Neutrophil (primary cell): ENCODE measurements around the gene GRIP1.

Experiments
- H3K27ac ChIP-seq: fragments of 200-600 bp; sonication (generic); 2 replicates; pipeline ENCODE4 v1.5.1; 2016; ENCODE audit warnings: mild to moderate bottlenecking, moderate library complexity
- H3K27me3 ChIP-seq: fragments of 200-600 bp; sonication (generic); 2 replicates; pipeline ENCODE4 v1.6.0; 2016; ENCODE audit warnings: mild to moderate bottlenecking
- H3K36me3 ChIP-seq: fragments of 200-600 bp; sonication (generic); 2 replicates; pipeline ENCODE4 v1.5.1; 2017
- H3K4me1 ChIP-seq, 2 experiments: fragments of 200-600 bp in 1 of 2; sonication (generic) in 1 of 2; 1 replicate in 1 of 2; 2 replicates in 1 of 2; pipeline versions ENCODE4 v1.5.1 to v1.6.1; 2013 to 2016; ENCODE audit warnings: low read depth in 1 of 2, low read length in 1 of 2, mild to moderate bottlenecking in 1 of 2, moderate library complexity in 1 of 2; ENCODE audit not compliant: control insufficient read depth in 1 of 2, insufficient read depth in 1 of 2
- H3K4me3 ChIP-seq, 2 experiments: fragments of 200-600 bp in 1 of 2; sonication (generic) in 1 of 2; 1 replicate in 1 of 2; 2 replicates in 1 of 2; pipeline ENCODE4 v1.5.1; 2013 to 2016; ENCODE audit warnings: low read depth in 1 of 2, low read length in 1 of 2, mild to moderate bottlenecking in 1 of 2, moderate library complexity in 1 of 2
- H3K9me3 ChIP-seq: fragments of 200-600 bp; sonication (generic); 2 replicates; pipeline ENCODE4 v1.5.1; 2016
- TF ChIP-seq, protein P1 (sequence below): fragments of 200-600 bp; sonication (generic); IDR thresholded peaks from 2 replicates; pipeline ENCODE4 v1.5.1; 2016; ENCODE audit warnings: antibody characterized with exemption

GRIP1 gene

GRCh38 chr12:66640691-66641460 is 38.0 kb downstream of the GRIP1 start:
- H3K4me1 ChIP-seq = no peaks in the 10 kb centered on the region
- no peaks in the 10 kb centered on the region for H3K9me3 ChIP-seq
- H3K36me3 ChIP-seq = no peaks in the 10 kb centered on the region
- TF ChIP-seq, protein P1, sequence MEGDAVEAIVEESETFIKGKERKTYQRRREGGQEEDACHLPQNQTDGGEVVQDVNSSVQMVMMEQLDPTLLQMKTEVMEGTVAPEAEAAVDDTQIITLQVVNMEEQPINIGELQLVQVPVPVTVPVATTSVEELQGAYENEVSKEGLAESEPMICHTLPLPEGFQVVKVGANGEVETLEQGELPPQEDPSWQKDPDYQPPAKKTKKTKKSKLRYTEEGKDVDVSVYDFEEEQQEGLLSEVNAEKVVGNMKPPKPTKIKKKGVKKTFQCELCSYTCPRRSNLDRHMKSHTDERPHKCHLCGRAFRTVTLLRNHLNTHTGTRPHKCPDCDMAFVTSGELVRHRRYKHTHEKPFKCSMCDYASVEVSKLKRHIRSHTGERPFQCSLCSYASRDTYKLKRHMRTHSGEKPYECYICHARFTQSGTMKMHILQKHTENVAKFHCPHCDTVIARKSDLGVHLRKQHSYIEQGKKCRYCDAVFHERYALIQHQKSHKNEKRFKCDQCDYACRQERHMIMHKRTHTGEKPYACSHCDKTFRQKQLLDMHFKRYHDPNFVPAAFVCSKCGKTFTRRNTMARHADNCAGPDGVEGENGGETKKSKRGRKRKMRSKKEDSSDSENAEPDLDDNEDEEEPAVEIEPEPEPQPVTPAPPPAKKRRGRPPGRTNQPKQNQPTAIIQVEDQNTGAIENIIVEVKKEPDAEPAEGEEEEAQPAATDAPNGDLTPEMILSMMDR = no peak
- no peaks in the 10 kb centered on the region for H3K27me3 ChIP-seq
- no peak overlapping the region for H3K27ac ChIP-seq
- H3K4me3 ChIP-seq = no peak overlapping the region

DNA sequence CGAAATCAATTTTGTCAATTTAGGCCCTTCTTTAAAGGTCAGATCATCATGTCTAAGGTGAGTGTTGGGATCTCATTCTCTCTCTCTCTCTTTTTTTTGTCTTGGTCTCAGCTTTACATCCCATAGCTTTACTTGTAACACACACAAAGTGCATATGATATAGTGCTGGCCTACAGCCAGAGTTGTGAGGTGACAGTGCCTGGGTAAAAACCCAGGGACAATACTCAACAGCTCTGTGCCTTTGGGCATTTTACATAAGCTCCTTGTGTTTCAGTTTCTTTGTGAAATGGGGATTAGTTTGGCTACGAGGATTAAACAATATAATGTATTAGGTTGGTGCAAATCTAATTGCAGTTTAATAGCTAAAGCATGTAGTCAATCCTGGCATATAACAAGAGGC is 40.2 kb downstream of the GRIP1 start:
- no peak overlapping the region for H3K27ac ChIP-seq

GRCh38 chr12:66637699-66638301 is 41.1 kb downstream of the GRIP1 start:
- no peaks in the 10 kb centered on the region for H3K27me3 ChIP-seq
- no peaks in the 10 kb centered on the region for H3K9me3 ChIP-seq
- no peaks in the 10 kb centered on the region for H3K4me1 ChIP-seq
- TF ChIP-seq, protein P1 = no peak
- no peak overlapping the region for H3K4me3 ChIP-seq
- no peak overlapping the region for H3K27ac ChIP-seq
- H3K36me3 ChIP-seq = no peaks in the 10 kb centered on the region

More for the DNA sequence above, 40.2 kb downstream of the GRIP1 start:
- TF ChIP-seq, protein P1 = no peak
- H3K9me3 ChIP-seq = no peaks in the 10 kb centered on the region
- no peaks in the 10 kb centered on the region for H3K27me3 ChIP-seq
- H3K36me3 ChIP-seq = no peaks in the 10 kb centered on the region
- no peaks in the 10 kb centered on the region for H3K4me1 ChIP-seq
- H3K4me3 ChIP-seq = no peak overlapping the region

- Histone ChIP-seq H3K4me3 (no peak overlapping the region), H3K9me3 (no peaks in the 10 kb centered on the region), H3K27me3 (no peaks in the 10 kb centered on the region), H3K27ac (no peak overlapping the region), H3K4me1 (no peaks in the 10 kb centered on the region), H3K36me3 (no peaks in the 10 kb centered on the region)
- TF ChIP-seq, protein P1 = no peak
Observed at GRCh38 chr12:66636771-66637170, 42.1 kb downstream of the GRIP1 start.

- Histone ChIP-seq H3K27me3 (no peaks in the 10 kb centered on the region), H3K9me3 (no peaks in the 10 kb centered on the region), H3K27ac (no peak overlapping the region), H3K4me3 (no peak overlapping the region), H3K4me1 (no peaks in the 10 kb centered on the region), H3K36me3 (no peaks in the 10 kb centered on the region)
- TF ChIP-seq, protein P1 = no peak
Observed at GRCh38 chr12:66633676-66634075, 45.2 kb downstream of the GRIP1 start.
